ENCODE data around the gene TWNK.

DNA sequence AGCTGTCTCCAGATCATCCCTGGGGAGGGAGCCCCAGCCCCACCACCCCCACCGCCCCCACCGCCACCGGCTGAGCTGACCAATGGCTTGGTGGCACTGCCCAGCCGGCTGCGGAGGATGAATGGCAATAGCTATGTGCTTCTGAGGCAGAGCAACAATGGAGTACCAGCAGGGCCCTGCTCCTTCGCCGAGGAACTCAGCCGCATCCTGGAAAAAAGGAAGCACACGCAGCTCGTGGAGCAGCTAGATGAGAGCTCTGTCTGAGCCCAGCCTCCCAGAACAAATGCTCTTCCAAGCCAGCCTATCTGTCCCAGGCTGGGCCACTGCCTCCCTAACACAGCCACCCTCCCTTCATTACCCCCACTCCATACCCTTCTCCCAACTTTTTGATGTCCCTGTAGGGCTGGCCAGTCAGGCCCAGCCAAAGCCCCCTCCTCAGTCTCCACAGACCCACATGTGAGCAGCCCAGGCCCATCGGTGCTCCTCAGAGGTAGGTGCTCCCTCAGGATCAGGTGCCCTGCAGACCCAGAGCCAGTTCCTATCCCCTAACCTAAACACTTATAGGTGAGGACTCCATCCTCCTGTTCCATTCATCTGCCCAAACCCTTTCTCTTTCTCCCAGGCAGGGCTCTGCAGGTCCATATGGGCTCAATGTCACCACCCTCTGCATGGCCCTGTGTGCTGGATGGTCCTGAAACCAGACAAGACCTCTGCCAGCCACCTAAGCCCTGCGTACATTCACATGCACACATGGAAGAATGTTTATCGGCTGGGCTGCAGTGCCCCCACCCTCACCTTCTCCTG lies 3.3 kb upstream of the TWNK start:
- TF ChIP-seq POLR2AphosphoS5 (IDR thresholded peaks at IDR 0.05; ENCODE audit: low read depth) (no peak), GABPA (IDR thresholded peaks at IDR 0.05; ENCODE audit: low read depth) (no peak), SPI1 (IDR thresholded peaks at IDR 0.05; ENCODE audit: borderline replicate concordance, low read depth) (no peak)
- TF ChIP-seq, protein P1, sequence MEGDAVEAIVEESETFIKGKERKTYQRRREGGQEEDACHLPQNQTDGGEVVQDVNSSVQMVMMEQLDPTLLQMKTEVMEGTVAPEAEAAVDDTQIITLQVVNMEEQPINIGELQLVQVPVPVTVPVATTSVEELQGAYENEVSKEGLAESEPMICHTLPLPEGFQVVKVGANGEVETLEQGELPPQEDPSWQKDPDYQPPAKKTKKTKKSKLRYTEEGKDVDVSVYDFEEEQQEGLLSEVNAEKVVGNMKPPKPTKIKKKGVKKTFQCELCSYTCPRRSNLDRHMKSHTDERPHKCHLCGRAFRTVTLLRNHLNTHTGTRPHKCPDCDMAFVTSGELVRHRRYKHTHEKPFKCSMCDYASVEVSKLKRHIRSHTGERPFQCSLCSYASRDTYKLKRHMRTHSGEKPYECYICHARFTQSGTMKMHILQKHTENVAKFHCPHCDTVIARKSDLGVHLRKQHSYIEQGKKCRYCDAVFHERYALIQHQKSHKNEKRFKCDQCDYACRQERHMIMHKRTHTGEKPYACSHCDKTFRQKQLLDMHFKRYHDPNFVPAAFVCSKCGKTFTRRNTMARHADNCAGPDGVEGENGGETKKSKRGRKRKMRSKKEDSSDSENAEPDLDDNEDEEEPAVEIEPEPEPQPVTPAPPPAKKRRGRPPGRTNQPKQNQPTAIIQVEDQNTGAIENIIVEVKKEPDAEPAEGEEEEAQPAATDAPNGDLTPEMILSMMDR (IDR thresholded peaks at IDR 0.05; ENCODE audit: insufficient read depth, low read length): no peak
- TF ChIP-seq, protein P2, sequence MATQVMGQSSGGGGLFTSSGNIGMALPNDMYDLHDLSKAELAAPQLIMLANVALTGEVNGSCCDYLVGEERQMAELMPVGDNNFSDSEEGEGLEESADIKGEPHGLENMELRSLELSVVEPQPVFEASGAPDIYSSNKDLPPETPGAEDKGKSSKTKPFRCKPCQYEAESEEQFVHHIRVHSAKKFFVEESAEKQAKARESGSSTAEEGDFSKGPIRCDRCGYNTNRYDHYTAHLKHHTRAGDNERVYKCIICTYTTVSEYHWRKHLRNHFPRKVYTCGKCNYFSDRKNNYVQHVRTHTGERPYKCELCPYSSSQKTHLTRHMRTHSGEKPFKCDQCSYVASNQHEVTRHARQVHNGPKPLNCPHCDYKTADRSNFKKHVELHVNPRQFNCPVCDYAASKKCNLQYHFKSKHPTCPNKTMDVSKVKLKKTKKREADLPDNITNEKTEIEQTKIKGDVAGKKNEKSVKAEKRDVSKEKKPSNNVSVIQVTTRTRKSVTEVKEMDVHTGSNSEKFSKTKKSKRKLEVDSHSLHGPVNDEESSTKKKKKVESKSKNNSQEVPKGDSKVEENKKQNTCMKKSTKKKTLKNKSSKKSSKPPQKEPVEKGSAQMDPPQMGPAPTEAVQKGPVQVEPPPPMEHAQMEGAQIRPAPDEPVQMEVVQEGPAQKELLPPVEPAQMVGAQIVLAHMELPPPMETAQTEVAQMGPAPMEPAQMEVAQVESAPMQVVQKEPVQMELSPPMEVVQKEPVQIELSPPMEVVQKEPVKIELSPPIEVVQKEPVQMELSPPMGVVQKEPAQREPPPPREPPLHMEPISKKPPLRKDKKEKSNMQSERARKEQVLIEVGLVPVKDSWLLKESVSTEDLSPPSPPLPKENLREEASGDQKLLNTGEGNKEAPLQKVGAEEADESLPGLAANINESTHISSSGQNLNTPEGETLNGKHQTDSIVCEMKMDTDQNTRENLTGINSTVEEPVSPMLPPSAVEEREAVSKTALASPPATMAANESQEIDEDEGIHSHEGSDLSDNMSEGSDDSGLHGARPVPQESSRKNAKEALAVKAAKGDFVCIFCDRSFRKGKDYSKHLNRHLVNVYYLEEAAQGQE (IDR thresholded peaks at IDR 0.05; ENCODE audit: insufficient replicate concordance, low read depth): no peak

All from HL-60 (cell line).